NT2/D1 (cell line): ENCODE results near the gene PURB.

Experiments used
- DNase-seq: peaks from one replicate; pipeline ENCODE4 v3.0.0-alpha.2; 2011; ENCODE audit warnings: low read depth, low spot score
- H3K27me3 ChIP-seq: 2 replicates; pipeline ENCODE4 v1.6.0; 2011; ENCODE audit warnings: mild to moderate bottlenecking; ENCODE audit not compliant: insufficient read length, insufficient read depth
- H3K36me3 ChIP-seq: 2 replicates; pipeline ENCODE4 v1.6.1; 2011; ENCODE audit warnings: mild to moderate bottlenecking, low read length, mixed read lengths; ENCODE audit not compliant: insufficient read depth, insufficient read length
- H3K4me1 ChIP-seq: 2 replicates; pipeline ENCODE4 v1.5.1; 2011; ENCODE audit not compliant: insufficient read depth, insufficient read length
- H3K4me3 ChIP-seq: 2 replicates; pipeline ENCODE4 v1.5.1; 2011; ENCODE audit warnings: low read depth; ENCODE audit not compliant: insufficient read length
- H3K9ac ChIP-seq: 2 replicates; pipeline ENCODE4 v1.6.0; 2011; ENCODE audit warnings: low read depth; ENCODE audit not compliant: insufficient read length
- H3K9me3 ChIP-seq: 2 replicates; pipeline ENCODE4 v1.5.1; 2011; ENCODE audit warnings: mild to moderate bottlenecking, low read length; ENCODE audit not compliant: insufficient read depth
- SUZ12 ChIP-seq: IDR thresholded peaks from 2 replicates; pipeline ENCODE4 v1.6.1; 2011; ENCODE audit not compliant: insufficient read length, insufficient read depth; ENCODE audit errors: extremely low read depth
- YY1 ChIP-seq: IDR thresholded peaks from 2 replicates; pipeline ENCODE4 v1.6.1; 2011; ENCODE audit not compliant: insufficient read length, insufficient read depth
- ZNF274 ChIP-seq: IDR thresholded peaks from 2 replicates; pipeline ENCODE4 v1.6.1; 2011; ENCODE audit warnings: mild to moderate bottlenecking, low read depth, low read length

PURB gene

GRCh38 chr7:44918029-44918428 is 32.7 kb upstream of the PURB start:
- H3K9me3 ChIP-seq: peaks cover 11% of the 10 kb centered on the region; the same call in 1 of the 2 replicates
- no peaks in the 10 kb centered on the region for H3K27me3 ChIP-seq
- no peak overlapping the region for H3K9ac ChIP-seq
- DNase-seq: no peak
- H3K36me3 ChIP-seq: no peaks in the 10 kb centered on the region
- H3K4me3 ChIP-seq: no peak overlapping the region
- H3K4me1 ChIP-seq: peaks cover 2% of the 10 kb centered on the region
- TF ChIP-seq YY1 (no peak), SUZ12 (no peak), ZNF274 (no peak)

GRCh38 chr7:44917465-44917864 is 32.1 kb upstream of the PURB start:
- Histone ChIP-seq H3K9me3 (peaks cover 9% of the 10 kb centered on the region; the same call in 1 of the 2 replicates), H3K27me3 (no peaks in the 10 kb centered on the region)

GRCh38 chr7:44914992-44915607 is 29.8 kb upstream of the PURB start:
- H3K36me3 ChIP-seq: no peaks in the 10 kb centered on the region
- H3K4me3 ChIP-seq: no peak overlapping the region
- H3K27me3 ChIP-seq: no peaks in the 10 kb centered on the region
- no peaks in the 10 kb centered on the region for H3K9me3 ChIP-seq
- DNase-seq: no peak
- H3K9ac ChIP-seq: no peak overlapping the region
- no peak for TF ChIP-seq YY1
- no peak for TF ChIP-seq ZNF274
- TF ChIP-seq SUZ12: no peak
- H3K4me1 ChIP-seq: peaks cover 4% of the 10 kb centered on the region

More at GRCh38 chr7:44917465-44917864, 32.1 kb upstream of the PURB start:
- Histone ChIP-seq H3K4me3 (no peak overlapping the region), H3K36me3 (no peaks in the 10 kb centered on the region), H3K4me1 (peaks cover 6% of the 10 kb centered on the region), H3K9ac (no peak overlapping the region)
- TF ChIP-seq SUZ12 (no peak), YY1 (no peak), ZNF274 (no peak)
- DNase-seq: no peak

- Histone ChIP-seq H3K27me3 (no peaks in the 10 kb centered on the region), H3K4me1 (peaks cover 4% of the 10 kb centered on the region), H3K9ac (peak overlapping the region; percentile 9), H3K36me3 (no peaks in the 10 kb centered on the region), H3K9me3 (no peaks in the 10 kb centered on the region), H3K4me3 (no peak overlapping the region)
- DNase-seq: no peak
- TF ChIP-seq YY1: no peak
- TF ChIP-seq SUZ12: no peak
- TF ChIP-seq ZNF274: no peak
Observed at GRCh38 chr7:44912775-44913347, 27.5 kb upstream of the PURB start.

- H3K4me1 ChIP-seq: peaks cover 4% of the 10 kb centered on the region
- no peak overlapping the region for H3K9ac ChIP-seq
- H3K9me3 ChIP-seq: no peaks in the 10 kb centered on the region
- no peaks in the 10 kb centered on the region for H3K27me3 ChIP-seq
- TF ChIP-seq SUZ12: no peak
- DNase-seq: no peak
- no peaks in the 10 kb centered on the region for H3K36me3 ChIP-seq
- no peak overlapping the region for H3K4me3 ChIP-seq
Observed at GRCh38 chr7:44911911-44912310, 26.6 kb upstream of the PURB start.

GRCh38 chr7:44909596-44910389 is 24.5 kb upstream of the PURB start:
- H3K9ac ChIP-seq: no peak overlapping the region
- H3K4me3 ChIP-seq: no peak overlapping the region
- no peak for TF ChIP-seq ZNF274
- TF ChIP-seq YY1: no peak
- TF ChIP-seq SUZ12: no peak
- H3K9me3 ChIP-seq: no peaks in the 10 kb centered on the region
- no peak for DNase-seq
- H3K36me3 ChIP-seq: no peaks in the 10 kb centered on the region
- peaks cover 4% of the 10 kb centered on the region for H3K4me1 ChIP-seq
- no peaks in the 10 kb centered on the region for H3K27me3 ChIP-seq

GRCh38 chr7:44906965-44907364 is 21.6 kb upstream of the PURB start:
- no peaks in the 10 kb centered on the region for H3K27me3 ChIP-seq
- H3K9ac ChIP-seq: no peak overlapping the region
- no peaks in the 10 kb centered on the region for H3K4me1 ChIP-seq
- no peak for DNase-seq
- no peaks in the 10 kb centered on the region for H3K9me3 ChIP-seq
- TF ChIP-seq YY1: no peak
- no peak overlapping the region for H3K4me3 ChIP-seq
- H3K36me3 ChIP-seq: no peaks in the 10 kb centered on the region
